Hepatic stellate cell (primary cell): ENCODE data around the gene NCS1.
A peak's percentile ranks its signal among the peaks of the same experiment; 100 is the strongest.

ENCODE experiments used
- DNase-seq: peaks from one replicate; pipeline ENCODE4 v3.0.0; 2011; ENCODE audit warnings: low spot score

Gene NCS1

GRCh38 chr9:130213911-130214761 lies 41.9 kb downstream of the NCS1 start:
- no peak for DNase-seq

- DNase-seq = no peak
Observed at GRCh38 chr9:130214776-130215340, 42.7 kb downstream of the NCS1 start.

DNA sequence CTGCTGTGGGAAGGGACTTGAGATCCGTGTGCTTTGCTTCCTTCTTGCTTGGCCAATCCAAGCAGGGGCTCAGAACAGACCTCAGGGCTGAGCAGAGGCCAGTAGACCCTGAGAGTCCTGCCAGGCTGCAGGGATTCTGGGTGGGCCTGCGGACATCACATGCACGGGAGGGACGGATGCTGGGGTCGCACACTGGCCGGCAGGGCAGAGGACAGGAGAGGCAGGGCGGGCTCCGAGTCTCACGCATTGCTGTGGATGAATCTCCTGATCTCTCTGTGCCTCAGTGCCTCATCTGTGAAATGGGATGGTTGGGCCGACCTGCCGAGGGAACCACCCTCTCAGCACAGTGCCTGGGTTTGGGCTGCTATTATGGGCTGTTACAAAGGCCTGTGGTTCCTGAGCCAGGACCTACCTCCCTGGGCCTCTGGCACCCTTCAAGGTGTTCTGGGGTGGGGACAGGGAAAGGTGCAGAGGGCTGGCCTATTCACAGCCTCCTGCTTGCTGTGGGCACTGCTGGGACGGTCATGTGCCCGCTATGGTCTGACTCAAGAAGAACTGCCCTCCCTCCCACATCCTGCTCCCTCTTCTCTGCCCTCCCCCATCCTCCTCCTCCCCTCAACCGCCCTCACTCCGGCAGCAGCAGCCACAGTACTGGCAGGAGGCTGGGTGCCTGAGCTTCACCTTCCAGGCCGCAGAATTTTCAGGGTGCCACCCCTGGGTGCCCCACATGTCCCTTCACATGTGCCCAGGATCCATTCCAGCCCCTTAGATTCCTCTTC lies 43.3 kb downstream of the NCS1 start:
- no peak for DNase-seq

- no peak for DNase-seq
Observed at GRCh38 chr9:130217838-130218237, 45.6 kb downstream of the NCS1 start.

DNA sequence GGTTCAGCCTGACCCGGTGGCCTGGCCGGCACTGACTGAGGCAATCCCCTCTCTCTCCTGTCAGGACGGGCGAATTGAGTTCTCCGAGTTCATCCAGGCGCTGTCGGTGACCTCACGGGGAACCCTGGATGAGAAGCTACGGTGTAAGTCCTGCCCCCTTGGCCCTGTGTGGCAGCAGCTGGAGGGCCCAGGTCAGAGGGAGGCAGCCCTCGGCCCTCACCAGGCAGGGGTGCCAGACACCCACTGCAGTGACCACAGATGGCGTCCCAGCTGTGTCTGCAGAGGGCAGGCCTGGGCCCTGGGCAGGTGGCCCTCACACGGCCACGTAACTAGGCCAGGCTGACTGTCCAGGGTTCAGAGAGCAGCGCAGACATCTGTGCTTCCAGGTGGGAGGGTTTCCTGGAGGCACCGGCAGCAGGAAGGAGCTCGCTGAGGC lies 47.5 kb downstream of the NCS1 start:
- no peak for DNase-seq

DNA sequence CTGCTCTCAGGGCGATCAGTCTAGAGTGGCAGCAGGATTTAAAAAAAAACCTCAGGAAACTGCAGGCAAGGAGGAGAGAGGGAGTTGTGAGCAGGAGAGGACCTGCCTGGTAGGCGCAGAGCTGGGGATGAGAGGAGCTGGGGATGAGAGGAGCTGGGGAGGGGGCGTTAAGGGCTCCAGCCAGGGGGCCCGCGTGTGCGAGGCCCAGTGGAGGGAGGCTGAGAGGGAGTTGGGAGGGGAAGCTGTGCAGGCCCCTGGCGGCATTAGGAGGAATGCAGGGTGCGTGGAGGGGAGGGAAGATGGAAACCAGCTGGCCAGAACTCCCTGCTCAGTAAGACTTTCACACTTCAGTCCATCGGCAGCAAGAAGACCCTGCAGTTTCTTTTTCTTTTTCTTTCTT lies 48.1 kb downstream of the NCS1 start:
- peak; percentile 82 for DNase-seq

DNA sequence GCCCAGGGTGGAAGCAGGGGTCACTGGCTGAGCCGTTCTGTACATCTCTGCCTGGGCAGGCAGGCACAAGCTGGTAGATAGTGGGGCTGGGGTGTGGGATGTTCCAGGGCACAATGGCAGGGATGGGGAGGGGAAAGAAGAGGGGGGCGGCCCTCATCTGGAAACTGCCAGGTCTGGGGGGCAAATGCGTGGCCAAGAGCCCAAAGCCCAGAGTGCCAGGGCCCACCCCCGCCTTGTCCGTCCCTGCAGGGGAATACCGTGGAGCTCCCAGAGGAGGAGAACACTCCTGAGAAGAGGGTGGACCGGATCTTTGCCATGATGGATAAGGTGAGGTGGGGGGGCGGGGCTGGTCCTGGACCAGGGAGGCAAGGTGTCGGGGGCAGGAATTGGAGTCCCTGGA lies 50.6 kb downstream of the NCS1 start:
- no peak for DNase-seq

- no peak for DNase-seq
Observed at GRCh38 chr9:130225071-130225470, 52.9 kb downstream of the NCS1 start.

GRCh38 chr9:130225586-130225985 lies 53.4 kb downstream of the NCS1 start:
- DNase-seq = no peak

GRCh38 chr9:130226112-130226511 lies 53.9 kb downstream of the NCS1 start:
- no peak for DNase-seq

- no peak for DNase-seq
Observed at GRCh38 chr9:130227833-130228232, 55.6 kb downstream of the NCS1 start.

GRCh38 chr9:130229759-130230158 lies 57.6 kb downstream of the NCS1 start:
- DNase-seq = no peak

DNA sequence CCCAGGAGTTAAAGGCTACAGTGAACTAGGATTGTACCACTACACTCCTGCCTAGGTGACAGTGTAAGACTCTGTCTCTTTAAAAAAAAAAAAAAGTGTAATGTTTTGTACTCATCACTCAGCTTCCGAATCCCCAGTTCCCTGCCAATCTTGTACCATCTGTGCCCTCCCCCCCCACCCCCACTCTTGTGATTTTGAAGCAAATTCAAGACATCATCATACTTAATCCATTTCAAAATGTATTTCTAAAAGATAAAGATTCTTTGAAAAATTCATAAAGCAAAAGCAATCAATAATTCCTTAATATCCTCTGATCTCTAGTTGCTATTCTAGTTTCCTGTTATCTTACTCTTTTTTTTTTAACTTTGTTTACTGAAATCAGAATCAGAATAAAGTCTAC lies 58.4 kb downstream of the NCS1 start:
- no peak for DNase-seq

GRCh38 chr9:130232899-130233586 lies 60.8 kb downstream of the NCS1 start:
- DNase-seq = no peak

DNA sequence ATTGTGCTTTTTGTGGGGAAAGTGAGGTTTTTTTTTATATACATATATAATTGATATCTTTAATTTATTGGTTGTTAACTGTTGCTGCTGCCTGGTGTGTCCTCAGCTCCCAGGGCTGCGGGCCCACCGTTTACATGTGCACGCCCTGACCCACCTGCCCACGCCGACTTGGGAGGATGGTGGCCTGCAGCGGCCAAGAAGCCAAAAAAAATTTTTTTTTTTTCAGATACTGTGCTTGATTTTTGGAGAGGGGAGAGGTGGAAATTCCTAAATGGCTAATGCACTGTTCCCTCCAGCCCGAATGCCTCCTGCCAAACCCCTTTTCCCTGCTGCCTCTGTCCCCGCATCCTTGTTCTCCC lies 61.4 kb downstream of the NCS1 start:
- DNase-seq = no peak

- peak; percentile 57 for DNase-seq
Observed at GRCh38 chr9:130234340-130235260, 62.4 kb downstream of the NCS1 start.

GRCh38 chr9:130235558-130236435 lies 63.6 kb downstream of the NCS1 start:
- peak; percentile 67 for DNase-seq

DNA sequence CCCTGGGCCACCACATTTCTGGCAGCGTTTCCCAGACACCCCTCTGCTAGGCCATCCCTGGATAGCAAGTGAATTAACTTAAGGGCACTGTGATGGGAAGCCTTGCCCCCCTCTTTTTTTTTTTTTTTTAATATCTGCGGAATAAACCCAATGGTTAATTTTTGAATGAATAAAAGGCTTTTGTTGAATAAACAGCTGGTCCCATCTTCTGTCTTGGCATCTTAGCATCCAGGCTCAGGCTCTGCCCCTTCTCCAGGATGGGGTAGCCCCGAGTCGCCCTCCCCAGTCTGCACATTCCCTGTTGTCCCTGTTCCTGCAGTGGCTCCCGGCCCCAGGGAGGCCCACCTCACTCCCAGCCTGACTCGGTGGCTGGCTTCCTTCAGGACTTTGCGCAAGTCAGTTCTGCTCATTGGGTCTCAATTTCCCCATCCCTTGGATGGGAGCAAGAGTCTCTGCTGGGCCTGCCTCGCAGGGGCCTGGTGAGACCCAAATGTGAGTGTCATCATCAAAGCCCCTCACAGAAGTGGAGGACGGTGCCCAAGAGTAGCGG lies 64.3 kb downstream of the NCS1 start:
- no peak for DNase-seq

GRCh38 chr9:130237076-130237475 lies 64.9 kb downstream of the NCS1 start:
- DNase-seq = no peak
